MM.1S (cell line): Measurements from ENCODE around the gene ENTPD6.

Experiments
- CTCF ChIP-seq: fragments of 300-600 bp; sonication (generic); IDR thresholded peaks from 2 replicates; pipeline ENCODE4 v1.5.1; 2016; ENCODE audit warnings: antibody characterized with exemption, low read length, mixed read lengths
- EZH2 ChIP-seq: fragments of 300-600 bp; sonication (generic); optimal IDR thresholded peaks from 2 replicates; pipeline ENCODE3; 2017; ENCODE audit warnings: low read depth, mild to moderate bottlenecking, antibody characterized with exemption, low read length, mixed read lengths

DNA sequence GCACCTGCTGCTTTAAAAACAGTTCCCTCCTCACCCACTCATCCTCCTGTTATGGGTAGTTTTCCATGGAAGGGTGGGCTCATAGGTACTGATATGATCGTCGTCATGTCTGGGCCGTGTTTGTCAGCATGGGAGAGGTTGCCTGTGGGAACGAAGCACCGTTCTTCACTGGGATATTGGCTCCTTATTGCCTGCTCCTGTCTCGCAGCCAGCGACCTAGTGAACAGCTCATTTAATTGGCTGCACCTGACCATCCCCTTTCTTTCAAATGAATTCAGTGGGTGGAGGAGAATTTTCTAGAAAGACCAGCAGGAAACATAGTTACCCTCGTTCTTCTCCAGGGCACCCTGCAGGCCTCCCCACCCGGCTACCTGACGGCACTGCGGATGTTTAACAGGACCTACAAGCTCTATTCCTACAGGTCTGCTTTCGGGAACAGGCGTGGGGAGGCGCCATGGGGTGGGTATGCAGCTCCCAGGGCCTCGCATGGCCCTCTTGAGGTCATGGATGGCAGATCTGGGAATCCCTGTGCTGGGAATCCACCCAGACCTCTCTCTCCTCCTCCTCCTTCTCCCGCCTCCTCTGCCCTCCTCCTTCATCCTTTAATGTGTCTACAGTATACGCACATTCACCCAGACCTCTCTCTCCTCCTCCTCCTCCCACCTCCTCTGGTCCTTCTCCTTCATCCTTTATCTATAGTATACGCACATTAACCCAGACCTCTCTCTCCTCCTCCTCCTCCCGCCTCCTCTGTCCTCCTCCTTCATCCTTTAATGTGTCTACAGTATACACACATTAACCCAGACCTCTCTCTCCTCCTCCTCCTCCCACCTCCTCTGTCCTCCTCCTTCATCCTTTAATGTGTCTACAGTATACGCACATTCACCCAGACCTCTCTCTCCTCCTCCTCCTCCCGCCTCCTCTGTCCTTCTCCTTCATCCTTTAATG is 21.9 kb downstream of the ENTPD6 start:
- TF ChIP-seq CTCF = no peak
- TF ChIP-seq EZH2 = no peak
